ENCODE data around the gene TEDC1. TPM values are rescaled to one million over a fixed set of nuclear protein-coding genes. Genes with fewer than 3 reads are reported as not detected.

Gene TEDC1
- total and polyA plus RNA-seq, 3 experiments from 2014 or later = 14.7 to 56.5 (median 52.1) TPM

GRCh38 chr14:105478398-105479251 lies 12.4 kb upstream of the TEDC1 start:
- Mint-ChIP-seq H3K4me3 (no peak overlapping the region), H3K9me3 (peaks cover 0 to 3% (median 0%) of the 10 kb centered on the region in 5 donors), H3K36me3 (no peaks in the 10 kb centered on the region), H3K27me3 (peaks cover 0 to 8% of the 10 kb centered on the region in 2 donors), H3K27ac (peak overlapping the region in 2 of 8 donors; percentile 99 to 100), H3K4me1 (peaks cover 23 to 66% (median 38%) of the 10 kb centered on the region in 3 donors)
- POLR2A ChIA-PET = interaction anchor here (0.7 to 0.9 kb wide), 2 partner anchors 11 to 658 kb away, joined by 3 to 6 read pairs; no protein-coding TSS in a partner anchor
- H3K9me3 ChIP-seq (ENCODE audit: low read length) = no peaks in the 10 kb centered on the region
- no peaks in the 10 kb centered on the region for H3K36me3 ChIP-seq (ENCODE audit: insufficient read depth, low read length)
- H3K27ac ChIP-seq (ENCODE audit: low read depth, low read length) = no peak overlapping the region
- peaks cover 70% of the 10 kb centered on the region for H3K4me1 ChIP-seq (ENCODE audit: insufficient read depth, low read length)
- H3K4me3 ChIP-seq (ENCODE audit: low read length) = no peak overlapping the region
- DNase-seq = peak in 2 of 5 donors; percentile 30 to 62
- no peaks in the 10 kb centered on the region for H3K27me3 ChIP-seq (ENCODE audit: insufficient read depth, low read length, poor library complexity, severe bottlenecking)
- CTCF ChIA-PET = interaction anchor here (1.3 to 8.5 kb wide), 2 partner anchors 11 to 31 kb away, joined by 3 to 63 read pairs; no protein-coding TSS in a partner anchor

GRCh38 chr14:105479431-105480158 lies 11.5 kb upstream of the TEDC1 start:
- H3K4me3 Mint-ChIP-seq = peak overlapping the region in 6 of 7 donors; percentile 19 to 85 (median 70)
- peak overlapping the region in 6 of 8 donors; percentile 89 to 100 (median 100) for H3K27ac Mint-ChIP-seq
- DNase-seq = peak in 1 of 5 donors; percentile 34
- Histone ChIP-seq H3K36me3 (ENCODE audit: insufficient read depth, low read length) (no peaks in the 10 kb centered on the region), H3K27me3 (ENCODE audit: insufficient read depth, low read length, poor library complexity, severe bottlenecking) (no peaks in the 10 kb centered on the region), H3K9me3 (ENCODE audit: low read length) (no peaks in the 10 kb centered on the region), H3K27ac (ENCODE audit: low read depth, low read length) (no peak overlapping the region), H3K4me3 (ENCODE audit: low read length) (no peak overlapping the region), H3K4me1 (ENCODE audit: insufficient read depth, low read length) (peaks cover 78% of the 10 kb centered on the region)
- H3K9me3 Mint-ChIP-seq = peaks cover 0 to 3% (median 0%) of the 10 kb centered on the region in 5 donors
- H3K27me3 Mint-ChIP-seq = peaks cover 0 to 12% of the 10 kb centered on the region in 2 donors
- no peaks in the 10 kb centered on the region for H3K36me3 Mint-ChIP-seq
- POLR2A ChIA-PET = no interaction called here
- CTCF ChIA-PET = interaction anchor here (1.6 to 3.1 kb wide), 3 partner anchors 12 to 179 kb away, joined by 10 to 135 read pairs (median 13); partner anchors contain the start of genes BRF1 and TEDC1
- peaks cover 29 to 68% (median 44%) of the 10 kb centered on the region in 3 donors for H3K4me1 Mint-ChIP-seq

GRCh38 chr14:105480199-105480746 lies 10.8 kb upstream of the TEDC1 start:
- Mint-ChIP-seq H3K4me1 (peaks cover 31 to 75% (median 48%) of the 10 kb centered on the region in 3 donors), H3K9me3 (peaks cover 0 to 3% (median 0%) of the 10 kb centered on the region in 5 donors), H3K4me3 (peak overlapping the region; percentile 38 to 87 (median 80)), H3K27ac (peak overlapping the region; percentile 58 to 100 (median 100)), H3K27me3 (peaks cover 0 to 12% of the 10 kb centered on the region in 2 donors), H3K36me3 (no peaks in the 10 kb centered on the region)
- H3K9me3 ChIP-seq (ENCODE audit: low read length) = no peaks in the 10 kb centered on the region
- POLR2A ChIA-PET = interaction anchor here (2.4 kb wide), 1 partner anchor 10 kb away, joined by 66 read pairs; the partner anchor contains the start of gene TEDC1
- DNase-seq = peak in 1 of 5 donors; percentile 39
- no peaks in the 10 kb centered on the region for H3K27me3 ChIP-seq (ENCODE audit: insufficient read depth, low read length, poor library complexity, severe bottlenecking)
- peak overlapping the region; percentile 100 for H3K27ac ChIP-seq (ENCODE audit: low read depth, low read length)
- H3K4me3 ChIP-seq (ENCODE audit: low read length) = no peak overlapping the region
- H3K36me3 ChIP-seq (ENCODE audit: insufficient read depth, low read length) = no peaks in the 10 kb centered on the region
- H3K4me1 ChIP-seq (ENCODE audit: insufficient read depth, low read length) = peaks cover 80% of the 10 kb centered on the region
- CTCF ChIA-PET = interaction anchor here (0.6 to 3.1 kb wide), 23 partner anchors 9 to 437 kb away, joined by 3 to 135 read pairs (median 4); partner anchors contain the start of genes BRF1 and TEDC1

- peak overlapping the region; percentile 99 to 100 (median 100) for H3K27ac Mint-ChIP-seq
- no peaks in the 10 kb centered on the region for H3K36me3 ChIP-seq (ENCODE audit: insufficient read depth, low read length)
- H3K4me1 Mint-ChIP-seq = peaks cover 37 to 76% (median 56%) of the 10 kb centered on the region in 3 donors
- H3K27ac ChIP-seq (ENCODE audit: low read depth, low read length) = peak overlapping the region; percentile 100
- peak; percentile 83 to 91 (median 87) for DNase-seq
- peaks cover 0 to 12% of the 10 kb centered on the region in 2 donors for H3K27me3 Mint-ChIP-seq
- peak overlapping the region; percentile 80 for H3K4me3 ChIP-seq (ENCODE audit: low read length)
- peak overlapping the region; percentile 78 to 94 (median 85) for H3K4me3 Mint-ChIP-seq
- peaks cover 80% of the 10 kb centered on the region for H3K4me1 ChIP-seq (ENCODE audit: insufficient read depth, low read length)
- H3K9me3 ChIP-seq (ENCODE audit: low read length) = no peaks in the 10 kb centered on the region
- ChIA-PET CTCF (interaction anchor here (0.6 to 3.1 kb wide), 25 partner anchors 10 to 437 kb away, joined by 3 to 135 read pairs (median 4); partner anchors contain the start of genes BRF1 and TEDC1), POLR2A (interaction anchor here (2.4 kb wide), 1 partner anchor 9 kb away, joined by 66 read pairs; the partner anchor contains the start of gene TEDC1)
- no peaks in the 10 kb centered on the region for H3K27me3 ChIP-seq (ENCODE audit: insufficient read depth, low read length, poor library complexity, severe bottlenecking)
- peaks cover 0 to 3% (median 0%) of the 10 kb centered on the region in 5 donors for H3K9me3 Mint-ChIP-seq
- no peaks in the 10 kb centered on the region for H3K36me3 Mint-ChIP-seq
These were observed 9.9 kb upstream of the TEDC1 start for GRCh38 chr14:105480807-105481801.

- H3K4me3 ChIP-seq (ENCODE audit: low read length) = no peak overlapping the region
- no peaks in the 10 kb centered on the region for H3K27me3 ChIP-seq (ENCODE audit: insufficient read depth, low read length, poor library complexity, severe bottlenecking)
- no peaks in the 10 kb centered on the region for H3K9me3 ChIP-seq (ENCODE audit: low read length)
- no peaks in the 10 kb centered on the region for H3K36me3 ChIP-seq (ENCODE audit: insufficient read depth, low read length)
- POLR2A ChIA-PET = interaction anchor here (2.4 kb wide), 1 partner anchor 8 kb away, joined by 66 read pairs; the partner anchor contains the start of gene TEDC1
- Mint-ChIP-seq H3K9me3 (peaks cover 0 to 3% (median 0%) of the 10 kb centered on the region in 5 donors), H3K27me3 (peaks cover 0 to 12% of the 10 kb centered on the region in 2 donors), H3K4me3 (peak overlapping the region; percentile 78 to 94 (median 85)), H3K27ac (peak overlapping the region; percentile 99 to 100 (median 100)), H3K36me3 (no peaks in the 10 kb centered on the region), H3K4me1 (peaks cover 39 to 73% (median 56%) of the 10 kb centered on the region in 3 donors)
- CTCF ChIA-PET = interaction anchor here (1.0 to 3.1 kb wide), 11 partner anchors 9 to 181 kb away, joined by 3 to 135 read pairs (median 6); partner anchors contain the start of genes BRF1 and TEDC1
- peak overlapping the region; percentile 100 for H3K27ac ChIP-seq (ENCODE audit: low read depth, low read length)
- peaks cover 78% of the 10 kb centered on the region for H3K4me1 ChIP-seq (ENCODE audit: insufficient read depth, low read length)
- DNase-seq = peak; percentile 94 to 99 (median 97)
These were observed 9.1 kb upstream of the TEDC1 start for GRCh38 chr14:105481886-105482457.

GRCh38 chr14:105482486-105483110 lies 8.4 kb upstream of the TEDC1 start:
- H3K9me3 Mint-ChIP-seq = no peaks in the 10 kb centered on the region
- Histone ChIP-seq H3K9me3 (ENCODE audit: low read length) (no peaks in the 10 kb centered on the region), H3K36me3 (ENCODE audit: insufficient read depth, low read length) (no peaks in the 10 kb centered on the region), H3K4me3 (ENCODE audit: low read length) (no peak overlapping the region), H3K27me3 (ENCODE audit: insufficient read depth, low read length, poor library complexity, severe bottlenecking) (no peaks in the 10 kb centered on the region), H3K4me1 (ENCODE audit: insufficient read depth, low read length) (peaks cover 72% of the 10 kb centered on the region), H3K27ac (ENCODE audit: low read depth, low read length) (peak overlapping the region; percentile 100)
- peaks cover 0 to 1% (median 0%) of the 10 kb centered on the region in 3 donors for H3K36me3 Mint-ChIP-seq
- peak in 1 of 5 donors; percentile 50 for DNase-seq
- H3K27ac Mint-ChIP-seq = peak overlapping the region; percentile 99 to 100 (median 100)
- ChIA-PET POLR2A (interaction anchor here (2.4 kb wide), 1 partner anchor 8 kb away, joined by 66 read pairs; the partner anchor contains the start of gene TEDC1), CTCF (interaction anchor here (1.0 to 3.1 kb wide), 10 partner anchors 9 to 182 kb away, joined by 3 to 135 read pairs (median 6); partner anchors contain the start of genes BRF1 and TEDC1)
- H3K4me1 Mint-ChIP-seq = peaks cover 35 to 71% (median 51%) of the 10 kb centered on the region in 3 donors
- peaks cover 0 to 9% of the 10 kb centered on the region in 2 donors for H3K27me3 Mint-ChIP-seq
- peak overlapping the region; percentile 78 to 94 (median 85) for H3K4me3 Mint-ChIP-seq
